WTC11 (cell line): ENCODE data around the gene KRT85. TPM values are rescaled to one million over a fixed set of nuclear protein-coding genes. Genes with fewer than 3 reads are reported as not detected.

ENCODE experiments used
- ATAC-seq: fragments of 200-7000 bp; cut with Tn5 transposase; 2 replicates; pipeline ENCODE4 v1.10.0; 2021; ENCODE audit warnings: mild to moderate bottlenecking, moderate library complexity
- CTCF ChIA-PET: fragments of 300-600 bp; sonication (Branson Sonifier 250); formaldehyde crosslinking; loops from one replicate; lab custom pipeline; 2021; ENCODE audit warnings: antibody characterized with exemption; lab: Charles Lee
- POLR2A ChIA-PET: fragments of 350-600 bp; sonication (Branson Sonifier 250); formaldehyde crosslinking; loops from one replicate; lab custom pipeline; 2021; ENCODE audit warnings: antibody characterized with exemption; lab: Charles Lee
- DNase-seq: peaks from one replicate; pipeline ENCODE4 v3.0.0; 2021; ENCODE audit warnings: low spot score
- H3K27ac Mint-ChIP-seq: 2 replicates; pipeline ENCODE4 v1.8.0; 2021; ENCODE audit warnings: mixed read lengths
- H3K27me3 Mint-ChIP-seq: 2 replicates; pipeline ENCODE4 v1.8.0; 2021; ENCODE audit warnings: low read depth, mild to moderate bottlenecking, moderate library complexity, mixed read lengths
- H3K36me3 Mint-ChIP-seq: 2 replicates; pipeline ENCODE4 v1.8.0; 2021; ENCODE audit warnings: mixed read lengths
- H3K4me1 Mint-ChIP-seq: 2 replicates; pipeline ENCODE4 v1.8.0; 2022; ENCODE audit warnings: mixed read lengths
- H3K4me3 Mint-ChIP-seq: 2 replicates; pipeline ENCODE4 v1.8.0; 2021; ENCODE audit warnings: mild to moderate bottlenecking, moderate library complexity, mixed read lengths
- H3K9me3 Mint-ChIP-seq: 2 replicates; pipeline ENCODE4 v1.8.0; 2021; ENCODE audit warnings: mixed read lengths
- ATF1 ChIP-seq: sonication (generic); formaldehyde crosslinking; IDR thresholded peaks from 2 replicates; pipeline ENCODE4 v1.8.1; 2023; ENCODE audit warnings: mild to moderate bottlenecking, moderate library complexity, missing genetic modification reagents
- ATF3 ChIP-seq: sonication (generic); formaldehyde crosslinking; conservative IDR thresholded peaks from 2 replicates; pipeline ENCODE4 v1.8.1; 2022; ENCODE audit warnings: mild to moderate bottlenecking, missing genetic modification reagents
- ATF6 ChIP-seq: sonication (generic); formaldehyde crosslinking; IDR thresholded peaks from 2 replicates; pipeline ENCODE4 v1.8.1; 2023; ENCODE audit warnings: mild to moderate bottlenecking, missing genetic modification reagents
- CREB1 ChIP-seq: sonication (generic); formaldehyde crosslinking; IDR thresholded peaks from 2 replicates; pipeline ENCODE4 v1.8.0; 2023; ENCODE audit warnings: mild to moderate bottlenecking, missing genetic modification reagents
- E2F1 ChIP-seq: sonication (generic); formaldehyde crosslinking; IDR thresholded peaks from 2 replicates; pipeline ENCODE4 v1.8.0; 2022; ENCODE audit warnings: mild to moderate bottlenecking, missing genetic modification reagents
- ESRRA ChIP-seq: sonication (generic); formaldehyde crosslinking; IDR thresholded peaks from 2 replicates; pipeline ENCODE4 v1.8.1; 2022; ENCODE audit warnings: mild to moderate bottlenecking, missing genetic modification reagents, borderline replicate concordance
- GABPB1 ChIP-seq: sonication (generic); formaldehyde crosslinking; IDR thresholded peaks from 2 replicates; pipeline ENCODE4 v1.8.1; 2023; ENCODE audit warnings: mild to moderate bottlenecking, missing genetic modification reagents
- GRHL2 ChIP-seq: fragments of 250-450 bp; sonication (Bioruptor Pico); IDR thresholded peaks from 2 replicates; pipeline ENCODE4 v1.8.0; 2022; ENCODE audit warnings: mild to moderate bottlenecking, moderate library complexity; ENCODE audit not compliant: insufficient replicate concordance, severe bottlenecking
- HMGXB4 ChIP-seq: sonication (generic); formaldehyde crosslinking; IDR thresholded peaks from 2 replicates; pipeline ENCODE4 v1.8.1; 2023; ENCODE audit warnings: mild to moderate bottlenecking, moderate library complexity, missing genetic modification reagents
- JAZF1 ChIP-seq: fragments of 250-450 bp; sonication (Bioruptor Pico); IDR thresholded peaks from 2 replicates; pipeline ENCODE4 v1.9.0; 2021; ENCODE audit warnings: moderate library complexity, mild to moderate bottlenecking, inconsistent platforms
- NFATC4 ChIP-seq: fragments of 250-450 bp; sonication (Bioruptor Pico); IDR thresholded peaks from 2 replicates; pipeline ENCODE4 v1.9.0; 2021; ENCODE audit warnings: mild to moderate bottlenecking
- SOX15 ChIP-seq: fragments of 250-450 bp; sonication (Bioruptor Pico); IDR thresholded peaks from 2 replicates; pipeline ENCODE4 v1.9.0; 2021; ENCODE audit warnings: mild to moderate bottlenecking
- ZBTB21 ChIP-seq: sonication (generic); formaldehyde crosslinking; IDR thresholded peaks from 2 replicates; pipeline ENCODE4 v1.8.1; 2023; ENCODE audit warnings: mild to moderate bottlenecking, missing genetic modification reagents, borderline replicate concordance
- ZMAT4 ChIP-seq: fragments of 250-450 bp; sonication (Bioruptor Pico); IDR thresholded peaks from 2 replicates; pipeline ENCODE4 v1.9.0; 2021; ENCODE audit warnings: mild to moderate bottlenecking
- ZNF263 ChIP-seq: sonication (generic); formaldehyde crosslinking; IDR thresholded peaks from 2 replicates; pipeline ENCODE4 v1.8.1; 2022; ENCODE audit warnings: low read depth, mild to moderate bottlenecking, moderate library complexity, missing genetic modification reagents
- ZNF396 ChIP-seq: fragments of 250-450 bp; sonication (Bioruptor Pico); IDR thresholded peaks from 2 replicates; pipeline ENCODE4 v1.8.0; 2021; ENCODE audit warnings: mild to moderate bottlenecking, moderate library complexity, borderline replicate concordance
- ZNF423 ChIP-seq: fragments of 250-450 bp; sonication (Bioruptor Pico); IDR thresholded peaks from 2 replicates; pipeline ENCODE4 v2.1.2; 2022; ENCODE audit warnings: mild to moderate bottlenecking, moderate library complexity
- total RNA-seq: library from RNA; stranded (reverse); gene quantifications from 3 replicates; pipeline ENCODE4 v1.2.3, GENCODE V29; 2021
- TF ChIP-seq, protein P1 (sequence below): fragments of 250-450 bp; sonication (Bioruptor Pico); IDR thresholded peaks from 2 replicates; pipeline ENCODE4 v2.1.2; 2022; ENCODE audit warnings: mild to moderate bottlenecking, moderate library complexity
- TF ChIP-seq, protein P2 (sequence below): sonication (generic); formaldehyde crosslinking; IDR thresholded peaks from 2 replicates; pipeline ENCODE4 v1.8.0; 2023; ENCODE audit warnings: mild to moderate bottlenecking, missing genetic modification reagents
- TF ChIP-seq, protein P3 (sequence below): fragments of 250-450 bp; sonication (Bioruptor Pico); IDR thresholded peaks from 2 replicates; pipeline ENCODE4 v1.9.0; 2021; ENCODE audit warnings: moderate library complexity, mild to moderate bottlenecking, inconsistent platforms, borderline replicate concordance
- TF ChIP-seq, protein P4 (sequence below): sonication (generic); formaldehyde crosslinking; IDR thresholded peaks from 2 replicates; pipeline ENCODE4 v1.8.0; 2023; ENCODE audit warnings: missing genetic modification reagents, mild to moderate bottlenecking, borderline replicate concordance

The KRT85 gene
- total RNA-seq, 1 experiment from 2014 or later, result not detected

- no peak for TF ChIP-seq ZNF396 (CRISPR knock-in tag)
- no peak for TF ChIP-seq HMGXB4 (CRISPR knock-in tag)
- TF ChIP-seq GRHL2, result no peak
- TF ChIP-seq ZBTB21 (CRISPR knock-in tag), result no peak
- no peak for TF ChIP-seq ZNF423 (CRISPR knock-in tag)
- no peak for TF ChIP-seq CREB1
- no peak for TF ChIP-seq ATF3 (CRISPR knock-in tag)
- no peak for TF ChIP-seq E2F1 (CRISPR knock-in tag)
- no peak for TF ChIP-seq SOX15
- no peak for TF ChIP-seq GABPB1
- TF ChIP-seq, protein P1, sequence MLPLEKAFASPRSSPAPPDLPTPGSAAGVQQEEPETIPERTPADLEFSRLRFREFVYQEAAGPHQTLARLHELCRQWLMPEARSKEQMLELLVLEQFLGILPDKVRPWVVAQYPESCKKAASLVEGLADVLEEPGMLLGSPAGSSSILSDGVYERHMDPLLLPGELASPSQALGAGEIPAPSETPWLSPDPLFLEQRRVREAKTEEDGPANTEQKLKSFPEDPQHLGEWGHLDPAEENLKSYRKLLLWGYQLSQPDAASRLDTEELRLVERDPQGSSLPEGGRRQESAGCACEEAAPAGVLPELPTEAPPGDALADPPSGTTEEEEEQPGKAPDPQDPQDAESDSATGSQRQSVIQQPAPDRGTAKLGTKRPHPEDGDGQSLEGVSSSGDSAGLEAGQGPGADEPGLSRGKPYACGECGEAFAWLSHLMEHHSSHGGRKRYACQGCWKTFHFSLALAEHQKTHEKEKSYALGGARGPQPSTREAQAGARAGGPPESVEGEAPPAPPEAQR (CRISPR knock-in tag), result no peak
- TF ChIP-seq ZMAT4 (CRISPR knock-in tag), result no peak
- no peak for TF ChIP-seq ATF1 (CRISPR knock-in tag)
Measured at GRCh38 chr12:52399756-52400155, 32.5 kb upstream of the KRT85 start (continued).

DNA sequence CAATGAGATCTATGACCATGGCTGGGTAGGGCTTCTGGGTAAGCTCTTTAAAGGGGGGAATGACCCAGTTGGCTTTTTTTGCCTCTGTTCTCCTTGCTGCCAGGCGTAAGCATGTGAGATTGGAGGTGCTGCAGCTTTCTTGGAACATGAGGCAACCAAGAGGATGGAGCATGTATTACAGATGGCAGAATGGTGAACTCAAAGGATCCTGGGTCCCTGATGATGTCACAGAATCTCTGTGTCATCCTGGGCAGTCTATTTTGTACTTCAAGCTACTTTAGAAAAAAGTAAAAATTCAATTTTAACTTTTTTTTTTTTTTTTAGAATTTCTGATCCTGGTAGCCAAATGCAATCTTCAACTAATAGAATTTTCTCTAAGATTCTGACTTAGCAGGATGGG is 30.9 kb upstream of the KRT85 start:
- ChIA-PET POLR2A (no interaction called here), CTCF (interaction anchor here (1.1 to 1.6 kb wide), 3 partner anchors 25 to 109 kb away, joined by 3 to 7 read pairs (median 4); no protein-coding TSS in a partner anchor)
- DNase-seq, result no peak
- H3K36me3 Mint-ChIP-seq, result no peaks in the 10 kb centered on the region
- H3K27me3 Mint-ChIP-seq, result peaks cover 4% of the 10 kb centered on the region; the same call in 1 of the 2 replicates
- no peak for ATAC-seq
- H3K9me3 Mint-ChIP-seq, result no peaks in the 10 kb centered on the region
- no peak overlapping the region for H3K27ac Mint-ChIP-seq
- H3K4me1 Mint-ChIP-seq, result peaks cover 7% of the 10 kb centered on the region
- H3K4me3 Mint-ChIP-seq, result no peak overlapping the region
- TF ChIP-seq, protein P2, sequence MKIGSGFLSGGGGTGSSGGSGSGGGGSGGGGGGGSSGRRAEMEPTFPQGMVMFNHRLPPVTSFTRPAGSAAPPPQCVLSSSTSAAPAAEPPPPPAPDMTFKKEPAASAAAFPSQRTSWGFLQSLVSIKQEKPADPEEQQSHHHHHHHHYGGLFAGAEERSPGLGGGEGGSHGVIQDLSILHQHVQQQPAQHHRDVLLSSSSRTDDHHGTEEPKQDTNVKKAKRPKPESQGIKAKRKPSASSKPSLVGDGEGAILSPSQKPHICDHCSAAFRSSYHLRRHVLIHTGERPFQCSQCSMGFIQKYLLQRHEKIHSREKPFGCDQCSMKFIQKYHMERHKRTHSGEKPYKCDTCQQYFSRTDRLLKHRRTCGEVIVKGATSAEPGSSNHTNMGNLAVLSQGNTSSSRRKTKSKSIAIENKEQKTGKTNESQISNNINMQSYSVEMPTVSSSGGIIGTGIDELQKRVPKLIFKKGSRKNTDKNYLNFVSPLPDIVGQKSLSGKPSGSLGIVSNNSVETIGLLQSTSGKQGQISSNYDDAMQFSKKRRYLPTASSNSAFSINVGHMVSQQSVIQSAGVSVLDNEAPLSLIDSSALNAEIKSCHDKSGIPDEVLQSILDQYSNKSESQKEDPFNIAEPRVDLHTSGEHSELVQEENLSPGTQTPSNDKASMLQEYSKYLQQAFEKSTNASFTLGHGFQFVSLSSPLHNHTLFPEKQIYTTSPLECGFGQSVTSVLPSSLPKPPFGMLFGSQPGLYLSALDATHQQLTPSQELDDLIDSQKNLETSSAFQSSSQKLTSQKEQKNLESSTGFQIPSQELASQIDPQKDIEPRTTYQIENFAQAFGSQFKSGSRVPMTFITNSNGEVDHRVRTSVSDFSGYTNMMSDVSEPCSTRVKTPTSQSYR (CRISPR knock-in tag), result no peak
- TF ChIP-seq NFATC4 (CRISPR knock-in tag) (no peak), ZNF263 (CRISPR knock-in tag) (no peak), ATF6 (no peak), JAZF1 (CRISPR knock-in tag) (no peak), ESRRA (CRISPR knock-in tag) (no peak)
- TF ChIP-seq, protein P3, sequence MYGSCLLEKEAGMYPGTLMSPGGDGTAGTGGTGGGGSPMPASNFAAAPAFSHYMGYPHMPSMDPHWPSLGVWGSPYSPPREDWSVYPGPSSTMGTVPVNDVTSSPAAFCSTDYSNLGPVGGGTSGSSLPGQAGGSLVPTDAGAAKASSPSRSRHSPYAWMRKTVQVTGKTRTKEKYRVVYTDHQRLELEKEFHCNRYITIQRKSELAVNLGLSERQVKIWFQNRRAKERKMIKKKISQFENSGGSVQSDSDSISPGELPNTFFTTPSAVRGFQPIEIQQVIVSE (CRISPR knock-in tag), result no peak
- TF ChIP-seq, protein P4, sequence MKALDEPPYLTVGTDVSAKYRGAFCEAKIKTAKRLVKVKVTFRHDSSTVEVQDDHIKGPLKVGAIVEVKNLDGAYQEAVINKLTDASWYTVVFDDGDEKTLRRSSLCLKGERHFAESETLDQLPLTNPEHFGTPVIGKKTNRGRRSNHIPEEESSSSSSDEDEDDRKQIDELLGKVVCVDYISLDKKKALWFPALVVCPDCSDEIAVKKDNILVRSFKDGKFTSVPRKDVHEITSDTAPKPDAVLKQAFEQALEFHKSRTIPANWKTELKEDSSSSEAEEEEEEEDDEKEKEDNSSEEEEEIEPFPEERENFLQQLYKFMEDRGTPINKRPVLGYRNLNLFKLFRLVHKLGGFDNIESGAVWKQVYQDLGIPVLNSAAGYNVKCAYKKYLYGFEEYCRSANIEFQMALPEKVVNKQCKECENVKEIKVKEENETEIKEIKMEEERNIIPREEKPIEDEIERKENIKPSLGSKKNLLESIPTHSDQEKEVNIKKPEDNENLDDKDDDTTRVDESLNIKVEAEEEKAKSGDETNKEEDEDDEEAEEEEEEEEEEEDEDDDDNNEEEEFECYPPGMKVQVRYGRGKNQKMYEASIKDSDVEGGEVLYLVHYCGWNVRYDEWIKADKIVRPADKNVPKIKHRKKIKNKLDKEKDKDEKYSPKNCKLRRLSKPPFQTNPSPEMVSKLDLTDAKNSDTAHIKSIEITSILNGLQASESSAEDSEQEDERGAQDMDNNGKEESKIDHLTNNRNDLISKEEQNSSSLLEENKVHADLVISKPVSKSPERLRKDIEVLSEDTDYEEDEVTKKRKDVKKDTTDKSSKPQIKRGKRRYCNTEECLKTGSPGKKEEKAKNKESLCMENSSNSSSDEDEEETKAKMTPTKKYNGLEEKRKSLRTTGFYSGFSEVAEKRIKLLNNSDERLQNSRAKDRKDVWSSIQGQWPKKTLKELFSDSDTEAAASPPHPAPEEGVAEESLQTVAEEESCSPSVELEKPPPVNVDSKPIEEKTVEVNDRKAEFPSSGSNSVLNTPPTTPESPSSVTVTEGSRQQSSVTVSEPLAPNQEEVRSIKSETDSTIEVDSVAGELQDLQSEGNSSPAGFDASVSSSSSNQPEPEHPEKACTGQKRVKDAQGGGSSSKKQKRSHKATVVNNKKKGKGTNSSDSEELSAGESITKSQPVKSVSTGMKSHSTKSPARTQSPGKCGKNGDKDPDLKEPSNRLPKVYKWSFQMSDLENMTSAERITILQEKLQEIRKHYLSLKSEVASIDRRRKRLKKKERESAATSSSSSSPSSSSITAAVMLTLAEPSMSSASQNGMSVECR (CRISPR knock-in tag), result no peak
